B cell (primary cell): ENCODE results near the gene MAN2A1. TPM values are rescaled to one million over a fixed set of nuclear protein-coding genes. Genes with fewer than 3 reads are reported as not detected.

ENCODE experiments used
- ATAC-seq: fragments of 200-7000 bp; cut with Tn5 transposase; one replicate; pipeline ENCODE4 v1.10.0; 2021; ENCODE audit warnings: low read depth, mild to moderate bottlenecking, moderate number of reproducible peaks, moderate library complexity
- CTCF ChIA-PET: fragments of 350-600 bp; sonication (Branson Sonifier 250); formaldehyde crosslinking; loops from one replicate; lab custom pipeline; 2021; ENCODE audit warnings: antibody characterized with exemption, inconsistent platforms; lab: Charles Lee
- POLR2A ChIA-PET: fragments of 350-600 bp; sonication (Branson Sonifier 250); formaldehyde crosslinking; loops from one replicate; lab custom pipeline; 2021; ENCODE audit warnings: antibody characterized with exemption; lab: Charles Lee
- DNase-seq: peaks from one replicate; pipeline ENCODE4 v3.0.0; 2013
- H2AFZ ChIP-seq: 2 replicates; pipeline ENCODE4 v1.6.1; 2012; ENCODE audit warnings: mild to moderate bottlenecking, low read depth, low read length; ENCODE audit not compliant: insufficient read depth, poor library complexity, severe bottlenecking
- H3K27ac ChIP-seq, 2 donors: 1 replicate in 1 of 2; 2 replicates in 1 of 2; pipeline ENCODE4 v1.5.1; 2012 to 2013; ENCODE audit warnings: low read length in 2 of 2, mild to moderate bottlenecking in 2 of 2, moderate library complexity in 1 of 2
- H3K27me3 ChIP-seq, 4 experiments: fragments of 200-600 bp in 1 of 4; sonication (generic) in 1 of 4; replicated peaks in 1 of 4; 1 replicate in 2 of 4; 2 replicates in 2 of 4; pipeline versions ENCODE4 v1.6.1 to v1.7.0; 2013 to 2016; ENCODE audit warnings: low read length in 3 of 4, mild to moderate bottlenecking in 2 of 4, mixed read lengths in 1 of 4, moderate library complexity in 1 of 4; ENCODE audit not compliant: insufficient read depth in 4 of 4, control insufficient read depth in 3 of 4; ENCODE audit errors: control extremely low read depth in 1 of 4
- H3K36me3 ChIP-seq, 2 experiments: replicated peaks in 1 of 2; 1 replicate in 1 of 2; 2 replicates in 1 of 2; pipeline versions ENCODE4 v1.6.1 to v1.7.1; 2013; ENCODE audit warnings: low read length in 1 of 2; ENCODE audit not compliant: insufficient read depth in 2 of 2, control insufficient read depth in 1 of 2; ENCODE audit errors: control extremely low read depth in 1 of 2, extremely low read depth in 1 of 2
- H3K4me1 ChIP-seq, 2 donors: fragments of 200-600 bp in 1 of 2; sonication (generic) in 1 of 2; 1 replicate in 1 of 2; 2 replicates in 1 of 2; pipeline versions ENCODE4 v1.5.1 to v1.6.1; 2013 to 2017; ENCODE audit warnings: low read length in 2 of 2; ENCODE audit not compliant: control insufficient read depth in 2 of 2, insufficient read depth in 2 of 2
- H3K4me2 ChIP-seq: replicated peaks from 2 replicates; pipeline ENCODE3; 2012; ENCODE audit warnings: mild to moderate bottlenecking, low read depth, low read length; ENCODE audit not compliant: poor library complexity, severe bottlenecking
- H3K4me3 ChIP-seq, 5 experiments: fragments of 200-600 bp in 1 of 5; sonication (generic) in 1 of 5; 1 replicate in 3 of 5; 2 replicates in 2 of 5; pipeline versions ENCODE4 v1.5.1 to v1.7.0; 2011 to 2016; ENCODE audit warnings: low read length in 4 of 5, mild to moderate bottlenecking in 4 of 5, low read depth in 2 of 5, control low read depth in 1 of 5, moderate library complexity in 1 of 5; ENCODE audit not compliant: insufficient read depth in 1 of 5; ENCODE audit errors: control extremely low read depth in 1 of 5, extremely low read depth in 1 of 5
- H3K79me2 ChIP-seq: fragments of 200-600 bp; sonication (generic); one replicate; pipeline ENCODE4 v1.6.0; 2016; ENCODE audit warnings: low read length; ENCODE audit not compliant: control insufficient read depth, insufficient read depth
- H3K9ac ChIP-seq: fragments of 200-600 bp; sonication (generic); 2 replicates; pipeline ENCODE4 v1.6.1; 2017; ENCODE audit warnings: mild to moderate bottlenecking, low read length, moderate library complexity
- H3K9me3 ChIP-seq, 3 donors: one replicate each; pipeline versions ENCODE4 v1.6.1 to v1.7.1; 2013; ENCODE audit warnings: low read length in 2 of 3; ENCODE audit not compliant: control insufficient read depth in 2 of 3, insufficient read depth in 1 of 3; ENCODE audit errors: control extremely low read depth in 1 of 3
- H4K20me1 ChIP-seq: 2 replicates; pipeline ENCODE4 v1.6.0; 2012; ENCODE audit warnings: mild to moderate bottlenecking, low read length; ENCODE audit not compliant: insufficient read depth, control insufficient read depth, poor library complexity, severe bottlenecking
- H3K27ac Mint-ChIP-seq: one replicate; pipeline ENCODE4 v1.8.0; 2021; ENCODE audit warnings: mixed read lengths
- H3K27me3 Mint-ChIP-seq: one replicate; pipeline ENCODE4 v1.8.0; 2021; ENCODE audit warnings: mixed read lengths
- H3K4me1 Mint-ChIP-seq: one replicate; pipeline ENCODE4 v1.8.0; 2021; ENCODE audit warnings: mixed read lengths
- H3K4me3 Mint-ChIP-seq: one replicate; pipeline ENCODE4 v1.8.0; 2021; ENCODE audit warnings: mixed read lengths
- H3K9me3 Mint-ChIP-seq: one replicate; pipeline ENCODE4 v1.8.0; 2022; ENCODE audit warnings: mixed read lengths; ENCODE audit not compliant: insufficient read depth
- CTCF ChIP-seq: fragments of 200-600 bp; IDR thresholded peaks from one replicate; pipeline ENCODE4 v1.8.0; 2022; ENCODE audit warnings: antibody characterized with exemption, mild to moderate bottlenecking
- EZH2 ChIP-seq: IDR thresholded peaks from 2 replicates; pipeline ENCODE4 v1.6.1; 2012; ENCODE audit warnings: borderline replicate concordance, low read depth, mild to moderate bottlenecking, moderate library complexity, low read length; ENCODE audit not compliant: insufficient read depth, poor library complexity, severe bottlenecking
- WGBS: methylation state at CpG from one replicate; pipeline ENCODE4 v1.1.5; 2013; ENCODE audit warnings: missing lambda C conversion rate; ENCODE audit not compliant: insufficient coverage; 5-methylcytosine and 5-hydroxymethylcytosine counted together
- intact Hi-C: fragments of 100-400 bp; cut with micrococcal nuclease; formaldehyde crosslinking; loops from one replicate; pipeline ENCODE4 v1.10.0; 2022
- polyA plus RNA-seq: library from polyadenylated mRNA; depleted of rRNA; stranded (reverse); fragments of >200 nt; gene quantifications from 2 replicates; pipeline ENCODE4 v1.2.3, GENCODE V29; 2012
- total RNA-seq, 2 donors: library from RNA; stranded (reverse); fragments of 120-200 nt in 1 of 2; gene quantifications; 1 replicate in 1 of 2; 2 replicates in 1 of 2; pipeline versions ENCODE4 v1.2.3 to v1.2.4, GENCODE V29; 2013 to 2022

The MAN2A1 gene
- total and polyA plus RNA-seq, 2 donors (not counting 1 experiment from before 2014, with no cell fraction given): 12.7 to 55.0 TPM

- intact Hi-C loops: no loop called here
- Histone ChIP-seq H4K20me1 (no peaks in the 10 kb centered on the region), H3K4me1 (no peaks in the 10 kb centered on the region), H3K27ac (no peak overlapping the region), H3K4me2 (no peak overlapping the region), H3K4me3 (no peak overlapping the region), H2AFZ (no peak overlapping the region), H3K9me3 (peaks cover 0 to 11% (median 0%) of the 10 kb centered on the region in 3 donors), H3K36me3 (peaks cover 11 to 25% of the 10 kb centered on the region in 2 experiments), H3K9ac (no peak overlapping the region), H3K79me2 (no peaks in the 10 kb centered on the region), H3K27me3 (no peaks in the 10 kb centered on the region)
- ChIA-PET CTCF (no interaction called here), POLR2A (no interaction called here)
- no peak for TF ChIP-seq CTCF
- no peak for TF ChIP-seq EZH2
- H3K4me1 Mint-ChIP-seq: peaks cover 1% of the 10 kb centered on the region
- H3K4me3 Mint-ChIP-seq: no peak overlapping the region
- WGBS: no CpG with 5 or more reads among the region's 3 CpGs
- ATAC-seq (no peak), DNase-seq (no peak)
- no peaks in the 10 kb centered on the region for H3K27me3 Mint-ChIP-seq
- no peaks in the 10 kb centered on the region for H3K9me3 Mint-ChIP-seq
- H3K27ac Mint-ChIP-seq: no peak overlapping the region
Measured at GRCh38 chr5:109833946-109834345, 144.2 kb downstream of the MAN2A1 start.

- Histone ChIP-seq H3K4me2 (no peak overlapping the region), H4K20me1 (no peaks in the 10 kb centered on the region), H3K4me1 (no peaks in the 10 kb centered on the region), H3K79me2 (no peaks in the 10 kb centered on the region), H3K4me3 (no peak overlapping the region), H3K9ac (no peak overlapping the region), H3K36me3 (peaks cover 17 to 19% of the 10 kb centered on the region in 2 experiments), H2AFZ (no peak overlapping the region), H3K27ac (no peak overlapping the region), H3K9me3 (peaks cover 0 to 11% (median 0%) of the 10 kb centered on the region in 3 donors), H3K27me3 (no peaks in the 10 kb centered on the region)
- intact Hi-C loops: no loop called here
- POLR2A ChIA-PET: no interaction called here
- Mint-ChIP-seq H3K27me3 (no peaks in the 10 kb centered on the region), H3K27ac (no peak overlapping the region), H3K4me3 (no peak overlapping the region), H3K4me1 (peaks cover 1% of the 10 kb centered on the region), H3K9me3 (no peaks in the 10 kb centered on the region)
- CTCF ChIA-PET: no interaction called here
- no peak for ATAC-seq
- DNase-seq: no peak
- TF ChIP-seq CTCF (no peak), EZH2 (no peak)
- WGBS: no CpG with 5 or more reads among the region's 8 CpGs
Measured at GRCh38 chr5:109836280-109836679, 146.6 kb downstream of the MAN2A1 start.
